C4-2B (cell line): ENCODE results near the gene SMIM43.

Experiments
- CTCF ChIP-seq: fragments of 450-650 bp; conservative IDR thresholded peaks from 2 replicates; pipeline ENCODE4 v1.5.1; 2017; ENCODE audit warnings: mild to moderate bottlenecking
- ZFX ChIP-seq: fragments of 450-650 bp; IDR thresholded peaks from 2 replicates; pipeline ENCODE4 v1.6.1; 2017

GRCh38 chr4:121712783-121713182, 52.2 kb downstream of the SMIM43 start:
- TF ChIP-seq CTCF (no peak), ZFX (no peak)
